IPS-18c (cell line): Measurements from ENCODE around the gene ESRRA.
A peak's percentile ranks its signal among the peaks of the same experiment; 100 is the strongest.
"Not testable (repeated sequence)": the region's sequence is repeated elsewhere in the genome, so short reads cannot be mapped to it uniquely, and the experiment has no call there.

Experiments used
- H3K4me3 ChIP-seq: 2 replicates; pipeline ENCODE4 v1.7.0; 2013; ENCODE audit warnings: low read depth, mild to moderate bottlenecking, low read length, moderate library complexity; ENCODE audit not compliant: insufficient read depth
- H3K9me3 ChIP-seq: one replicate; pipeline ENCODE4 v1.6.1; 2013; ENCODE audit warnings: mild to moderate bottlenecking, low read length, moderate library complexity; ENCODE audit not compliant: control insufficient read depth, insufficient read depth

ESRRA gene

DNA sequence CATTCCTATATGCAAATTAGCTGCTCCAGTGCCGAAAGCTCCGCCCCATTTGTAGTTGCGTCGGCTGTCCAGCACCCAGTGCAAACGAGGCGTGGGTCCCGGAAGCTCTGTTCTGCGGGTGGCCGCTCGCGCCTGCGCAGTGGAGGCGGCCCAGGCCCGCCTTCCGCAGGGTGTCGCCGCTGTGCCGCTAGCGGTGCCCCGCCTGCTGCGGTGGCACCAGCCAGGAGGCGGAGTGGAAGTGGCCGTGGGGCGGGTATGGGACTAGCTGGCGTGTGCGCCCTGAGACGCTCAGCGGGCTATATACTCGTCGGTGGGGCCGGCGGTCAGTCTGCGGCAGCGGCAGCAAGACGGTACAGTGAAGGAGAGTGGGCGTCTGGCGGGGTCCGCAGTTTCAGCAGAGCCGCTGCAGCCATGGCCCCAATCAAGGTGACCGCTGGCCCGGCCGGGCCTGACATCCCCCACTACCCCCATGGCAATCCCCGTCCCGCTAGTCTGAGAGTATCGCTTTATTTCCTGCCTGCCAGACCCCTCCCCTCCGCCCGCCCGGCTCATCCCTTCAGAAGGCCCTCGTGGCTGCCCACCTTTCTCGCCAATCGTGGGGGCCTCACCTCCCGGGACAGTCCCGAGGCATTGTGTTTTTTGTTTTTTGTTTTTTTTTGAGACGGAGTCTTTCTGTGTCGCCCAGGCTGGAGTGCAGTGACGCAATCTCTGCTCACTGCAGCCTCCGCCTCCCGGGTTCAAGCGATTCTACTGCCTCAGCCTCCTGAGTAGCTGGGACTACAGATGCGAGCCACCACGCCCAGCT is 12.8 kb downstream of the ESRRA start, which contains the start of gene PRDX5:
PRDX5 (plus strand) TSS at position 161 of the 805 bp plus-strand sequence; CDS start at position 256, 95 bp downstream.
- Histone ChIP-seq H3K9me3 (no peaks in the 10 kb centered on the region), H3K4me3 (peak within 1 kb of the TSS; percentile 95)

DNA sequence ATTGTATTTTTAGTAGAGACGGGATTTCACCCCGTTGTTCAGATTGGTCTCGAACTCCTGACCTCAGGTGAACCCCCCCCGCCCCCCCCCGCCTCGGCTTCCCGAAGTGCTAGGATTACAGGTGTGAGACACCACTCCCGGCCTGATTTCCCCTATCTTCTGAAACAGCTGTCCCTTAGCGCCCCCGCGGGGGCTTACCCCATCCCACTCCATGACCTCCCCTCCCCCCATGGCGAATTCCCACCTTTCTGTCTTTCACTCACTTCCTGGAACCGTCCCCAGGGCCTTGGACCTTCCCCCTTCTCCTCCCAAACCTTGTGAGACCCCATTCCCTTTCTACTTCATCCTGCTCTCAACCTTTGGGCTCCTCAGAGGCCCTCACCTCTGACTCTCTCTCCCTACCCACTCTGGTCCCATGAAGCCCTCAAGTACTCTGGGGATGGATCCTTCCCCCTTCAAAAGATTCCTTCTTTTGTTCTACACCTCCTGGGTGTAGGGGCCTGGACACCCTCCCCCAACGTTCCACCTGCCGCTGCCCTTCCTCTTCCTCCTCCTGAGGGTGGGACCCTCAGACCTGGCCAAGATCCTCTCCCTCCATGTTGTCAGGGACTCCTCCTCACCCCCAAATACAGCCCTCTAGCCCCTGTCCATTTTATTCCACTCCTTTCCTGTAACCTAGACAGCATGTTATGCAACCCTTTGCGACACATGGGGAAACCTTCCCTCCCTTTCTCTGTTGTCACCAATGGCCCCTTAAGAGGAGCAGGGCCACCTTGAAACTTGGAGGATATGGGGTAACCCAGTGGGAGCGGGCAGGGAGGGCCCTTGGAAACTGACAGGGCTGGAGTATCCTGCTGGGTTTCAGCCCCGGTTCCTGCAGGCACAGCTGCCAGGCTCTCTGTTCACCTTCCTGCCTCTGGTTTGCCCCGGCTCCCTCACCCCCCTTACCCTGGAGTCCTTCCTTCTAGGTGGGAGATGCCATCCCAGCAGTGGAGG is 13.7 kb downstream of the ESRRA start:
- Histone ChIP-seq H3K4me3 (peak overlapping the region; percentile 95), H3K9me3 (no peaks in the 10 kb centered on the region)

DNA sequence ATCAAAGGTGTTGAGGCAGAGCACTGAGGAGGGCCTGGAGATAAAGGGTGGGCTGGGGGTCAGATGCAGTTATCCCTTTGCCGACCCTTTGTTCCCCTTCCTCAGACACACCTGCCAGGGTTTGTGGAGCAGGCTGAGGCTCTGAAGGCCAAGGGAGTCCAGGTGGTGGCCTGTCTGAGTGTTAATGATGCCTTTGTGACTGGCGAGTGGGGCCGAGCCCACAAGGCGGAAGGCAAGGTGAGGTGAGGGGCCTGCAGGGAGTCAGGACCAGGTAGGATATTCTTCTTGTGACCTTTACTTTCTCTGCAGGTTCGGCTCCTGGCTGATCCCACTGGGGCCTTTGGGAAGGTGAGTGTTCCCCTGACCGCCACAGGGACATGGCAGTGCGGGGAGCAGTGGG is 15.2 kb downstream of the ESRRA start:
- Histone ChIP-seq H3K4me3 (no peak overlapping the region; the same call in 1 of the 2 replicates), H3K9me3 (no peaks in the 10 kb centered on the region)

DNA sequence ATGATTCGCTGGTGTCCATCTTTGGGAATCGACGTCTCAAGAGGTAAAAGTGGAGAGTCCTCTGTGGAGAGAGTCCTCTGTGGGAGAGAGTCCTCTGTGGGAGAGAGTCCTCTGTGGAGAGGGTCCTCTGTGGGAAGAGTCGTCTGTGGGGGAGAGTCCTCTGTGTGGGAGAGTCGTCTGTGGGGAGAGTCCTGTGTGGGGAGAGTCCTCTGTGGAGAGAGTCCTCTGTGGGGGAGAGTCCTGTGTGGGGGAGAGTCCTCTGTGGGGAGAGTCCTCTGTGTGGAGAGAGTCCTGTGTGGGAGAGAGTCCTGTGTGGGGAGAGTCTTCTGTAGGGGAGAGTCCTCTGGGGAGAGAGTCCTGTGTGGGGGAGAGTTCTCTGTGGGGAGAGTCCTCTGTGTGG is 15.7 kb downstream of the ESRRA start:
- no peak overlapping the region for H3K4me3 ChIP-seq
- no peaks in the 10 kb centered on the region for H3K9me3 ChIP-seq

DNA sequence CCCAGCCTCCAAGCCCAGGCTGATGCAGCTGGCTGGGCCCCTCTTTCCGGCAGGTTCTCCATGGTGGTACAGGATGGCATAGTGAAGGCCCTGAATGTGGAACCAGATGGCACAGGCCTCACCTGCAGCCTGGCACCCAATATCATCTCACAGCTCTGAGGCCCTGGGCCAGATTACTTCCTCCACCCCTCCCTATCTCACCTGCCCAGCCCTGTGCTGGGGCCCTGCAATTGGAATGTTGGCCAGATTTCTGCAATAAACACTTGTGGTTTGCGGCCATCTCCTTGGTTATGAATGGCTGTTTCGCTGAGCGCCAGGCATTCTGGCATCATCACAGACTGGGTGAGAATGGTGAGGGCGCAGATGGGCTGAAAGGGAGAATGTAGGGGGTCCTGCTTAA is 16.2 kb downstream of the ESRRA start:
- no peak overlapping the region for H3K4me3 ChIP-seq

DNA sequence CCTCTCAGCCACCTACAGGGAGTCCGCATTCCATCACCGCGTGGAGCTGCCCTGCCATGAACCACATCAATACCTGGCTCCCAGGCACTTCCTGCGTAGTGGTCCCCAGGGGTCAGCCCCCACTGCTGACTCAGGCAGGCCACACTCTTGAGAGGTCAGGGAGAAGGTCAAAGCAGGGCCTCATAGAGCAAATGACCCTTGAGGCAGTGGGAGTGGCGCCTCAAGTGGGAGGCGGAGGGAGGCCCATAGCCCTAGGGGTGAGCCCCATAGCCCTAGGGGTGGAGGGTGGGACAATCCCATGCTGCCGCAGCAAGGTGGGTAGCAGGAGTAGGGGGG is 17.6 kb downstream of the ESRRA start:
- H3K4me3 ChIP-seq = no peak overlapping the region
- no peaks in the 10 kb centered on the region for H3K9me3 ChIP-seq

More for the DNA sequence above, 16.2 kb downstream of the ESRRA start:
- no peaks in the 10 kb centered on the region for H3K9me3 ChIP-seq

DNA sequence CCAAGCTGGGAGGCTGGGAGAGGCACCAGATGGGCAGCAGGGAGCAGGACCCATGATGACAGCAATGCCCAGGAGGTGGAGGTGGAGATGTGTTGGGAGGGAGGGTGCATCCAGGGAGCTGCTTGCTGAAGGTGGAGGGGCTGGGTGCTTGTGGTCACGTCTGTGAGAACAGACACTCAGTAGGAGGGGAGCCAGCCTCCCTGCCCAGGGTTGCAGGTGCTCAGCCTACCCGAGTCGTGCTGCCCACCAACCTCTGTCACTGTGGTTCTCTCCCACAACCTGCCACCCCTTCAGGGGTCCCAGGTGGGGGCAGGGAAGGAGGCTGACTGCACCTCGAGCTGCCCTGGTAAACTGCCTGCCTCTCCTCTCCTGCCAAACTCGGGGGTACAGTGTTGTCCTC is 18.0 kb downstream of the ESRRA start:
- Histone ChIP-seq H3K9me3 (no peaks in the 10 kb centered on the region), H3K4me3 (no peak overlapping the region)

DNA sequence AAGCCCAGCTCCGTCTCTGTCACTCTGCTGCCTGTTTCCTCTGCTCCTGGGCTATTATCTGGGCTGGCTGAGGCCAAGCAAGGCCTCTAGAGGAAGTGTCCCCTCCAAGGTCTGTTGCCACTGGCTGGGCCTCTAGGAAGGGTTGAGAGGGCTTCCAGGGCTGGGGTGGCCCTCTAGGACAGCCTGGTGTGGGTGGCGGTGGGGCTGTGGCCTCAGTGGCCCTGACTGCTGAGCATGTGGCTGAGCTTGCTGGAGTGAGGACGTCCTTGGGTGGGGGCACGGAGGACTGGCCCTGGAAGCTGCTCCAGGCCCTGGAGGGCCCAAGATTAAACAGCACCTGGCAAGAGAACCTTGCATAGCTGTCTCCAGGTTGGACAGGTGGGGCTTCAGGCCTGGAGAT is 18.7 kb downstream of the ESRRA start:
- not testable (repeated sequence) for H3K4me3 ChIP-seq, H3K9me3 ChIP-seq

DNA sequence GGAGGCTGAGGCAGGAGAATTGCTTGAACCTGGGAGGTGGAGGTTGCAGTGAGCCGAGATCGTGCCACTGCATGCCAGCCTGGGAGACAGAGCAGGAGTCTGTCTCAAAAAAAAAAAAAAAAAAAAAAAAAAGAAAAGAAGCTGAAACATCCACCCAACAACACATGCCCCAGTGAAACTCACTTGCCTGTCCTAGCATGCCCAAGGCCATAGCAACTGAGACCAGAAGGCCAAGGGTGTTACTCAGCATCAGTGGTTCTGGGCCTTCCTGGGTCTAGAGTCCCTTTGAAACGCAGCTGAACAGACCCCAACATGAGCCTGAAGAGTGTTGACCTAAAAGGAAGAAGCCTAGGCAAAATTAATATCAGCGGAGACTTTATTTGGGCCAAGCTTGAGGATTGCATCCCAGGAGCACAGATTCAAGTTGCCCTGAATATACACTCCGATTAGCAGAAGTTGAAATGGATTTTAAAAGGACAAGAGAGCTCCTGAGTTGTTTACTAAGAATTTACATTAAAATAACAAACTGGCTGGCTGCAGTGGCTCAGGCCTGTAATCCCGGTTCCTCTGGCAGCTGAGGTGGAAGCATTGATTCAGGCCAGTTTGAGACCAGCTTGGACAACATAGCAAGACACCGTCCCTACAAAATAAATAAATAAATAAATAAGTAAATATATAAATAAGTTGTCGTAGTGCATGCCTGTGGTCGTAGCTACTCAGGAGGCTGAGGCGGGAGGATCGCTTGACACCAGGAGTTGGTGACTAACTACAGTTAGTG is 19.6 kb downstream of the ESRRA start:
- H3K9me3 ChIP-seq = no peaks in the 10 kb centered on the region
- no peak overlapping the region for H3K4me3 ChIP-seq

DNA sequence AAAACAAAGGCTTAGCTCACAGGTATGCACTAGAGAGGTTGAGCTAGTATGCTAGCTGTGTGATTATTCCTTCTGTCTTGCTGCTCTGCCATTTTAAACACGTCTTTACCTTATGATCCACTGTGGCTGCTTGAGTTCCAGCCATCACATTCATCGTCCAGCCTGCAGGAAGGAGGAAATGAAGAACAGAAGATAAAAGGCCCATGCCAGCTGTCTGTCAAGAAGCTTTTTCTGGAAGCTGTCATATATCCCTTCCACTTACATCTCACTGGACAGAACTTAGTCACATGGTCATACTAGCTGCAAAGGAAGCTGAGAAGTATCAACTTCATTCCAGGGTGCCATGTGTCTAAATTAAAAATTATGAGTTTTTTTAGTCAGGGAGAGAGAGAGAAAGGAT is 22.1 kb downstream of the ESRRA start:
- Histone ChIP-seq H3K9me3 (no peaks in the 10 kb centered on the region), H3K4me3 (no peak overlapping the region)

DNA sequence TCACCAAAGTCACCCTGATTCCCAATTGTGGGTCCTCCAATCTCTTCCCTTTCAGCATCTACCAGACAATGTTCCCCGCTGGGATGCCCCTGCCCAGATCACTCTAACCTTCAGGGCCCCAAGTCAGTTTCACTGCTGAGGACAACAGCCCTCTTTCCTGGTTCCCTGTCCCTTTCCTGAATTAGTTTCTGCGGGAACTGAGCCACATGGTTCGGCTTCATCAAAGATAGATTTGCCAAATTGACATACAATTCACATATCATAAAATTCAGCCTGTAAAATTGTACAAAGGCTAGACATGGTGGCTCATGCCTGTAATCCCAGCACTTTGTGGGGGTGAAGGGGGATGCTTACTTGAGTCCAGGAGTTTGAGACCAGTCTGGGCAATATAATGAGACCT is 22.7 kb downstream of the ESRRA start:
- Histone ChIP-seq H3K9me3 (no peaks in the 10 kb centered on the region), H3K4me3 (no peak overlapping the region)

DNA sequence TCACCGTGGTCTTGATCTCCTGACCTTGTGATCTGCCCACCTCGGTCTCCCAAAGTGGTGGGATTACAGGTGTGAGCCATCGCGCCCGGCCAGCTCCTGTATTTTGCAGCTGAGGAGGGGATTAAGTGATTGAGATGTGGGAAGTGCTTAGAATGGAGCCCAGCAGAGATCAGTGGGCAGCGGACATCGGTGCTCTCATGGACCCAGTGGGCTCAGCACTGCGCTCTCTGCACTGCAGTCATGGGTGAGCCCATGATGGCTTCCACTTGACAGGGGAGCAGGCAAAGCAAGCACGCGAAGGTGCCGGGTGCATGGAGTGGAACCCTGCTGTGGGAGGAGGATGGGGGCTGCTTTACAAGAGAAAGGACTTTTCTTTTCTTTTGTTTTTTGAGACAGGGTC is 25.6 kb downstream of the ESRRA start:
- Histone ChIP-seq H3K4me3 (no peak overlapping the region), H3K9me3 (no peaks in the 10 kb centered on the region)

DNA sequence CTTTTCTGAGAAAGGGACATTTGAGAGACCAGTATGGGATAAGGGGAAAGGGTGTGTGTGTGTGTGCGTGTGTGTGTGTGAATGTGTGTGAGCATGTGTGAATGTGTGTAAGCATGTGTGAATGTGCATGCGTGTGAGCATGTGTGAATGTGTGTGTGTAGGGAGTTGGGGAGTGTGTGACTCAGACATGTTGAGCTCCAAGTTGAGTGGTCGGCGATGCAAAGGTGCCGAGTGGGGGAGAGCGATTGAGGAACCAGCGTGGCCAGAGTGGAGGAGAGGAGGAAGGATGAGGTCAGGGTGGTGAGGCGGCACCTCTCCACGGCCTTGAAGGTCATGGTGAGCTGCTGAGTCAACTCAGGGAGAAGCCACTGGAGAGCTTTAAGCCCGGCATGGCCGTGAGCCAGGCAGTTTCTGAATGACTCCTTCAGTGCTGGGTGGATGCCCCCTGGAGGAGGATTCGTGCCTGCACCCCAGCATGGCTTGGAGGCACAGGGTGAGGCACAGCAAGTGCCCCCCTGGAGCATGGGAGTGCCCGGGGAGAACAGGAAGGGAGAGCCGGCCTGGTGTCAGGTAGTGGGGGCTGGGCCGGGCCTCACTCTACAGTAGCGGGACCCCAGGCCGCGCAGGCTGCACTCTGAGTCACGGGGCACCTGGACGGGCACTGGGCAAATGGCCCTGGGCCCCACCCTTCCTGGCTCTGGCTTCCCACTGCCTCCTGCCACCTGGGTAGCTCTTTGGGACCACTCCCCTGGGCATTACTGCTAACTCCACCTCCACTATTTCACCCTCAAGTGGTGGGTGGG is 26.4 kb downstream of the ESRRA start:
- no peaks in the 10 kb centered on the region for H3K9me3 ChIP-seq
- H3K4me3 ChIP-seq = no peak overlapping the region

DNA sequence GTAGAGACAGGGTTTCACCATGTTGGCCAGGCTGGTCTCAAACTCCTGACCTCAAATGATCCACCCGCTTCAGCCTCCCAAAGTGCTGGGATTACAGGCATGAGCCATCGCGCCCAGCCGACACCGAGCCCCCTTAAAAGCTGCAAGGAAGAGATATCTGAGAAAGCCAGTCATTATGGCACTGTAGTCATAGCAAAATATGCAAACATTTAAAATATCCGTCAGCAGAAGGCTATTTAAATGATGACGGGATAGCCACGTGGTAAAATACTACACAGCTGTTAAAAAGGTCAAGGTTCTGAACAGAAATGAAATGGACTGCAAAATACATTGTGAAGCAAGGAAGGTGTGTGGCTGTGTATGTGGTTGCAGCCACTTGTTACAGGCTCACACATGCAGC is 28.2 kb downstream of the ESRRA start:
- Histone ChIP-seq H3K4me3 (no peak overlapping the region), H3K9me3 (no peaks in the 10 kb centered on the region)

DNA sequence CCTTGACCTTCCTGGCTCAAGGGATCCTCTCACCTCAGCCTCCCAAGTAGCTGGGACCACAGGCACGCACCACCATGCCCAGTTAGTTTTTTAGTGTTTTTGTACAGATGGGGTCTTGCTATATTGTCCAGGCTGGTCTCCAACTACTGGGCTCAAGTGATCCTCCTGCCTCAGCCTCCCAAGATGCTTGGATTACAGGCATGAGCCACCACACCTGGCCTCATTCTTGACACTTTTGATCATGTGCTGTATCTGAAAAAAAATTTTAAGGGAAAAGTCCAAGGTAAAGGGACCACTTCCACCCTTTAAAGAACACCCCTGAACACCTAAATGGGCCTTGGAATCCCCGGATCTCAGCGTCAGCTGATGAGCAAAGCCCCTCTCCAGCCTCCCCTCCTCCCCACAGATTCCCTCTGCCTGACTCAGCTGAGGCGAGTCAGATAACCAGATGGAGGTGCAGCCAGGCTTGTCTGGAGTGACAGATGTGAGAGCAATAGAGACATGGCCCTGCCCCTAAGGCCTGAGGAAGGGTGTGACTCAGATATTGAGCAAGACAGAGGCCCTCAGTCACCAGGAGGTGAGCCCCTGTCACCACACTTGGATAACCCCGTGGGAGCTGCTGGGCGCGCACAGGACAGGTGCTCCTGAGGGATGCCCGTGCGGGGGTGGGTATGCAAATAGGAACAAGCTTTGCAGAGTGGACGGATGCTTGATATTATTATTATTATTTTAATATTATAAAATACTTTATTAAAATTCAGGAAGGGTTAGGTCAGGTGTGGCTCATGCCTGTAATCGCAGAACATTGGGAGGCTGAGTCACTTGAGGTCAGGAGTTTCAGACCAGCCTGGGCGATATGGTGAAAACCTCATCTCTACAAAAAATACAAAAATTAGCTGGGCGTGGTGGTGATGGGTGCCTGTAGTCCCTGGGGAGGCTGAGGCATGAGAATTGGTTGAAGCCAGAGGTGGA is 29.7 kb downstream of the ESRRA start:
- Histone ChIP-seq H3K9me3 (no peaks in the 10 kb centered on the region), H3K4me3 (no peak overlapping the region)
